ENCODE results near the gene KIFAP3. TPM values are rescaled to one million over a fixed set of nuclear protein-coding genes. Genes with fewer than 3 reads are reported as not detected.

The KIFAP3 gene
- polyA plus RNA-seq, 3 donors: 2.1 to 4.7 (median 2.2) TPM

DNA sequence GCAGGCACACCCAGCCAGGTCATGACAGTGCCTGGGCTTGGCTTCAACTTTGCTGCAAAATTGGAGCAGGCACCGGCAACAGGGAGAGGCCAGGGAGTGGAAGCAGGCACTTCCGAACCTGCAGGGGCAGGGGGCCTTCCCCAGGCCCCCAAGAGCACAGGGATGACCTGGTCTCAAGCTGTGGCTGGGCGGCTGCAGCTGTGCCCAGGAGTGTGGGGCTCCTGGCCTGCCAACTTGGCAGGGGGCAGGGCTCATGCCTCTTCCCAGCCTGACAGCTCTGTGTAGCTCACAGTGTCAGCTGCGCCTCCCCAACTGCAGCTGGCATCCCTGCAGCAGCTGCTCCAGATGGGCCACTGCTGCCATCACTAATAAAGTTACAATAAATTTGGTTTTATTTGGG lies 129.3 kb downstream of the KIFAP3 start:
- WGBS (ENCODE audit: insufficient coverage): 94% methylated on average over 3 of the region's 4 CpGs
- H3K36me3 Mint-ChIP-seq: peaks cover 0 to 1% of the 10 kb centered on the region in 2 donors
- Histone ChIP-seq H3K9ac (ENCODE audit: insufficient read depth, low read length, poor library complexity, severe bottlenecking) (no peak overlapping the region), H3K27me3 (ENCODE audit: control insufficient read depth in 2 of 2, insufficient read depth in 2 of 2, low read length in 2 of 2) (no peaks in the 10 kb centered on the region), H3K36me3 (replicated peaks in 1 of 2; ENCODE audit: control insufficient read depth in 1 of 2, insufficient read depth in 2 of 2, low read length in 2 of 2) (no peaks in the 10 kb centered on the region), H2AFZ (ENCODE audit: insufficient read depth, low read depth, low read length, poor library complexity, severe bottlenecking) (no peak overlapping the region), H3K4me1 (ENCODE audit: control insufficient read depth in 1 of 2, insufficient read depth in 2 of 2, low read length in 2 of 2) (no peaks in the 10 kb centered on the region), H3K79me2 (ENCODE audit: insufficient read depth, low read length) (no peaks in the 10 kb centered on the region), H3K9me3 (replicated peaks in 1 of 2; ENCODE audit: control insufficient read depth in 1 of 2, insufficient read depth in 1 of 2, low read length in 2 of 2) (no peaks in the 10 kb centered on the region), H3K4me3 (replicated peaks in 1 of 3; ENCODE audit: low read depth in 2 of 3, low read length in 3 of 3) (no peak overlapping the region), H4K20me1 (ENCODE audit: insufficient read depth, low read length) (no peaks in the 10 kb centered on the region), H3K4me2 (replicated peaks; ENCODE audit: extremely low read depth, low read length, poor library complexity, severe bottlenecking) (no peak overlapping the region), H3K27ac (ENCODE audit: low read depth in 1 of 2, low read length in 2 of 2) (no peak overlapping the region)
- DNase-seq: no peak
- H3K4me1 Mint-ChIP-seq: no peaks in the 10 kb centered on the region
- H3K9me3 Mint-ChIP-seq: no peaks in the 10 kb centered on the region
- TF ChIP-seq, protein P1, sequence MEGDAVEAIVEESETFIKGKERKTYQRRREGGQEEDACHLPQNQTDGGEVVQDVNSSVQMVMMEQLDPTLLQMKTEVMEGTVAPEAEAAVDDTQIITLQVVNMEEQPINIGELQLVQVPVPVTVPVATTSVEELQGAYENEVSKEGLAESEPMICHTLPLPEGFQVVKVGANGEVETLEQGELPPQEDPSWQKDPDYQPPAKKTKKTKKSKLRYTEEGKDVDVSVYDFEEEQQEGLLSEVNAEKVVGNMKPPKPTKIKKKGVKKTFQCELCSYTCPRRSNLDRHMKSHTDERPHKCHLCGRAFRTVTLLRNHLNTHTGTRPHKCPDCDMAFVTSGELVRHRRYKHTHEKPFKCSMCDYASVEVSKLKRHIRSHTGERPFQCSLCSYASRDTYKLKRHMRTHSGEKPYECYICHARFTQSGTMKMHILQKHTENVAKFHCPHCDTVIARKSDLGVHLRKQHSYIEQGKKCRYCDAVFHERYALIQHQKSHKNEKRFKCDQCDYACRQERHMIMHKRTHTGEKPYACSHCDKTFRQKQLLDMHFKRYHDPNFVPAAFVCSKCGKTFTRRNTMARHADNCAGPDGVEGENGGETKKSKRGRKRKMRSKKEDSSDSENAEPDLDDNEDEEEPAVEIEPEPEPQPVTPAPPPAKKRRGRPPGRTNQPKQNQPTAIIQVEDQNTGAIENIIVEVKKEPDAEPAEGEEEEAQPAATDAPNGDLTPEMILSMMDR (IDR thresholded peaks at IDR 0.05): no peak
- intact Hi-C loops (cut with micrococcal nuclease): no loop called here
- no peak overlapping the region for H3K27ac Mint-ChIP-seq
- no peaks in the 10 kb centered on the region for H3K27me3 Mint-ChIP-seq (ENCODE audit: low read depth in 3 of 3)
- no peak overlapping the region for H3K4me3 Mint-ChIP-seq

DNA sequence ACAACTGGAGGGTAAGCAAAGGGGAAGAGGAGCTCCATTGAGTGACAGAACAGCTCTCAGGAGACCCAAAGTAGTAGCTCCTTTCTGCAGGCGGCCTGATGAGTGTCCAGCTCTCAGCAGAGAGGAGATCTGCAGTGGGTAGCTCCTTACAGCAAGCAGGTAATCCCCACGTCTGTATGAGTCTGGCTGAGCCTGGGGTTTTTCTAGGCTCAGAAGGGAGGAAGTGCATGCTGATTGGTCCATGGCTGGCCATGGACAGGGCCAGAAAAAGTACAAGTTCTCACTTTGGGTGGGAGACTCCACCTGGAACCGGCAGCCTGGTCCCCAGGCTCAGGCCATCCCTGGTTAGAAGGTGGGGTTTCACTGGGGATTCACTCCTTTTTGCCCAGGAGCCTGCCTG lies 129.9 kb downstream of the KIFAP3 start:
- intact Hi-C loops (cut with micrococcal nuclease): no loop called here
- Histone ChIP-seq H3K79me2 (ENCODE audit: insufficient read depth, low read length) (no peaks in the 10 kb centered on the region), H4K20me1 (ENCODE audit: insufficient read depth, low read length) (no peaks in the 10 kb centered on the region), H3K36me3 (replicated peaks in 1 of 2; ENCODE audit: control insufficient read depth in 1 of 2, insufficient read depth in 2 of 2, low read length in 2 of 2) (no peaks in the 10 kb centered on the region), H3K4me1 (ENCODE audit: control insufficient read depth in 1 of 2, insufficient read depth in 2 of 2, low read length in 2 of 2) (no peaks in the 10 kb centered on the region), H3K9me3 (replicated peaks in 1 of 2; ENCODE audit: control insufficient read depth in 1 of 2, insufficient read depth in 1 of 2, low read length in 2 of 2) (no peaks in the 10 kb centered on the region), H3K9ac (ENCODE audit: insufficient read depth, low read length, poor library complexity, severe bottlenecking) (no peak overlapping the region), H3K4me2 (replicated peaks; ENCODE audit: extremely low read depth, low read length, poor library complexity, severe bottlenecking) (no peak overlapping the region), H2AFZ (ENCODE audit: insufficient read depth, low read depth, low read length, poor library complexity, severe bottlenecking) (no peak overlapping the region), H3K27me3 (ENCODE audit: control insufficient read depth in 2 of 2, insufficient read depth in 2 of 2, low read length in 2 of 2) (no peaks in the 10 kb centered on the region), H3K4me3 (replicated peaks in 1 of 3; ENCODE audit: low read depth in 2 of 3, low read length in 3 of 3) (no peak overlapping the region), H3K27ac (ENCODE audit: low read depth in 1 of 2, low read length in 2 of 2) (no peak overlapping the region)
- WGBS (ENCODE audit: insufficient coverage): 89% methylated on average over 2 of the region's 3 CpGs
- no peaks in the 10 kb centered on the region for H3K27me3 Mint-ChIP-seq (ENCODE audit: low read depth in 3 of 3)
- peaks cover 0 to 1% of the 10 kb centered on the region in 2 donors for H3K36me3 Mint-ChIP-seq
- H3K27ac Mint-ChIP-seq: no peak overlapping the region
- H3K4me3 Mint-ChIP-seq: no peak overlapping the region
- no peaks in the 10 kb centered on the region for H3K9me3 Mint-ChIP-seq
- no peaks in the 10 kb centered on the region for H3K4me1 Mint-ChIP-seq
- TF ChIP-seq, protein P1 (IDR thresholded peaks at IDR 0.05): no peak
- no peak for DNase-seq
